ENCODE data around the gene TMEM235.
"Not testable (repeated sequence)": the region's sequence is repeated elsewhere in the genome, so short reads cannot be mapped to it uniquely, and the experiment has no call there.

Gene TMEM235

DNA sequence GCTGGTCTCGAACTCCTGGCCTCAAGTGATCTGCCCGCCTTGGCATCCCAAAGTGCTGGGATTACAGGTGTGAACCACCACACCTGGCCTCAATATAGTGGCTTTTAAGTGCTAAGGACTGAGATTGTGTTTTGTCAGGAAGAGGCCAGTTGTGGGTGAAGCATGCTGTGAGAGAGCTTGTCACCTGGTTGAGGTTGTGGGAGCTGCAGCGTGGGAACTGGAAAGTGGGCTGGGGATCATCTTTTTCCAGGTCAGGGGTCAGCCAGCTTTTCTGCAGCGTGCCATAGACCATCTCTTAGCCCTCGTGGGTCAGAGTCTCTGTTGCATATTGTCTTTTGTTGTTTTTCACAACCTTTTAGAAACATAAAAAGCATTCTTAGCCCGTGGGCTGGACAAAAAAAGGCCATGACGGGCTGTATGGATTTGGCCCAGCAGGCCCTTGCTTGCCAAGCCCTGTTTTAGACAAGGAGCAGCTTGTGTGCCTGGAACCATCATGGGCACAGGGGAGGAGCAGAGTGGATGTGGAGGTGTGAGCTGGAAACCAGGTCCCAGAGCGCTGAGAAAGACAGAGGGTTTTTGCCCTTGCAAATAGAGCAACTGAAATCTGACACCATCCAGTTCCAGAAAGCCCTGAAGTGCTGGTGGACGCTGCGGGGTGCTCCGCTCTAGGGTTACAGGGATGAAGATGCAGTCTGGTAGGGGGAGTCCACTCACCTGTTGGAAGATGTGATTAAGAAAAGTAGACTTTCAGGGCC lies 11.9 kb upstream of the TMEM235 start:
- no peak for DNase-seq (ENCODE audit: low read depth)

GRCh38 chr17:78223061-78223460 lies 8.4 kb upstream of the TMEM235 start:
- DNase-seq (ENCODE audit: low read depth): no peak

DNA sequence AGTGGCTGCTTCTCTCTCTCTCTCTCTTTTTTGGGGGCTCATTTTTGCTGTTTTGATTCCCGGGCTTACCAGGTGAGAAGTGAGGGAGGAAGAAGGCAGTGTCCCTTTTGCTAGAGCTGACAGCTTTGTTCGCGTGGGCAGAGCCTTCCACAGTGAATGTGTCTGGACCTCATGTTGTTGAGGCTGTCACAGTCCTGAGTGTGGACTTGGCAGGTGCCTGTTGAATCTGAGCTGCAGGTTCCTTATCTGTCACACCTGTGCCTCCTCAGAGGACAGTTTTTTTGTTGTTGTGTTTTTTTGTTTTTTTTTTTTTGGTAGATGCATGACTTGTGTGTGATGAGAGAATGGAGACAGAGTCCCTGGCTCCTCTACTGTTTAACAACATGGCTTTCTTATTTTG lies 7.7 kb upstream of the TMEM235 start:
- no peak for DNase-seq (ENCODE audit: low read depth)

- DNase-seq (ENCODE audit: low read depth): no peak
Measured at GRCh38 chr17:78224231-78225087, 7.0 kb upstream of the TMEM235 start.

- no peak for DNase-seq (ENCODE audit: low read depth)
Measured at GRCh38 chr17:78225088-78225865, 6.2 kb upstream of the TMEM235 start.

- DNase-seq (ENCODE audit: low read depth): no peak
Measured at GRCh38 chr17:78226055-78226758, 5.2 kb upstream of the TMEM235 start.

GRCh38 chr17:78226759-78227454 lies 4.5 kb upstream of the TMEM235 start:
- no peak for DNase-seq (ENCODE audit: low read depth)

- DNase-seq (ENCODE audit: low read depth): no peak
Measured at GRCh38 chr17:78227455-78227916, 3.9 kb upstream of the TMEM235 start.

- no peak for DNase-seq (ENCODE audit: low read depth)
Measured at GRCh38 chr17:78228176-78228575, 3.3 kb upstream of the TMEM235 start.

GRCh38 chr17:78230252-78230962 lies 1.0 kb upstream of the TMEM235 start:
- no peak for DNase-seq (ENCODE audit: low read depth)

- DNase-seq (ENCODE audit: low read depth): no peak
Measured at GRCh38 chr17:78231991-78232858, 794 bp downstream of the TMEM235 start.

GRCh38 chr17:78232859-78233173 lies 1.4 kb downstream of the TMEM235 start:
- DNase-seq (ENCODE audit: low read depth): no peak

DNA sequence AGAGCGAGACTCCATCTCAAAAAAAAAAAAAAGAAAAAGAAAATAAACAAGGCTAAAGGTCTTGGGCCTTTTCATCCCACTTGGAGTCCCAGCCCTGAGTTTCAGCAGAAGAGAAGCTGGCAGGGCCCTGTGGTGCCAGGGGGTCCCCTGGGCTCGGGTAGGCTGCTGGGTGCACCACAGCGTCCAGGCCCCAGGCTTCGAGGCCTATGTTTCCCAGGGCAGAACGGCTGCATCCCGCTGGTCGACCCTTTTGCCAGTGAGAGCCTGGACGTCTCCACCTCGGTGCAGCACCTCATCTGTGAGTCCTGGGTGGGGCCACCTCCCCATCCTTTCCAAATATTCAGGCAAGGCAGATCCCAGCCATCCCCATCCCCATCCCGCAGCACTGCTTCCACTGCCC lies 2.2 kb downstream of the TMEM235 start:
- DNase-seq (ENCODE audit: low read depth): no peak

GRCh38 chr17:78234261-78234865 lies 2.9 kb downstream of the TMEM235 start:
- no peak for DNase-seq (ENCODE audit: low read depth)

DNA sequence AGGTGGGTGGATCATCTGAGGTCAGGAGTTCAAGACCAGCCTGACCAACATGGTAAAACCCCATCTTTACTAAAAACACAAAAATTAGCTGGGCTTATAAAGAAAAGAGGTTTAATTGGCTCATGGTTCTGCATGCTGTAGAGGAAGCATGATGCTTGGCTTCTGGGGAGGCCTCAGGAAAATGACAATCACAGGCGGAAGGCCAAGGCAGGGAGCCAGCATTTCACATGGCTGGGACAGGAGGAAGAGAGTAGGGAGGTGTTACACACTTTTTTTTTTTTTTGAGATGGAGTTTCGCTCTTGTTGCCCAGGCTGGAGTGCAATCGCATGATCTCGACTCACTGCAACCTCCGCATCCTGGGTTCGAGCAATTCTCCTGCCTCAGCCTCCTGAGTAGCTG lies 3.6 kb downstream of the TMEM235 start:
- DNase-seq (ENCODE audit: low read depth): not testable (repeated sequence)

DNA sequence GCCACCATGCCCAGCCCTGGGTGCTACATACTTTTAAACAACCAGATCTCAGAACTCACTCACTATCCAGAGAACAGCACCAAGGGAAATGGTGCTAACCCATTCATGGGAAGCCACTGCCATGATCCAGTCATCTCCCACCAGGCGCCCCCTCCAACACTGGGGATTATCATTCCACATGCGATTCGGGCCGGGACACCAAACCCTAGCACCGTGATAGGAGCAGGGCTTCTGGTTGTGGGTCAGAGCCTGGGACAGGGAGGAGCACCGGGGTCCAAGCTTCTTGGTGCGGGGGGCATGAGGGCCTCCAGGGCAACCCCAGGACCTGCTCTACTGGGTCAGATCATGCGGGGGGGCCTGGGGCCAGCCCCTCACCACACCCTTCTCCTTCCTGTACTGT lies 4.5 kb downstream of the TMEM235 start:
- no peak for DNase-seq (ENCODE audit: low read depth)

GRCh38 chr17:78236362-78237127 lies 5.1 kb downstream of the TMEM235 start:
- no peak for DNase-seq (ENCODE audit: low read depth)

- no peak for DNase-seq (ENCODE audit: low read depth)
Measured at GRCh38 chr17:78237401-78238012, 6.1 kb downstream of the TMEM235 start.

All from stimulated activated CD8-positive, alpha-beta memory T cell treated with anti-CD3 and anti-CD28 coated beads, Interleukin-7, amount 100 ng/mL, for 24 hours (primary cell).